Pericardium fibroblast (primary cell): ENCODE data around the gene PAPSS2. TPM values are rescaled to one million over a fixed set of nuclear protein-coding genes. Genes with fewer than 3 reads are reported as not detected.

Source experiments
- total RNA-seq: library from RNA; depleted of rRNA; stranded (reverse); fragments of >200 nt; gene quantifications from 2 replicates; pipeline ENCODE4 v1.2.3, GENCODE V29; 2015

PAPSS2 gene
- total RNA-seq, result 44.3 and 124 TPM in 2 replicates

GRCh38 chr10:87659571-87660483 lies at the start of gene PAPSS2:
Gene PAPSS2 (plus strand): TSS chr10:87659878. CDS start chr10:87659982, 104 bp downstream.

Other genes with a start within 250 kb of the PAPSS2 start
- 33.0 and 35.6 TPM in 2 replicates for gene MINPP1, start 155.0 kb upstream of the PAPSS2 start, total RNA-seq
- gene ATAD1, start 158.3 kb downstream of the PAPSS2 start, total RNA-seq, result 25.8 and 30.3 TPM in 2 replicates
- 0.23 and 0.43 TPM in 2 replicates for gene KLLN, start 203.7 kb downstream of the PAPSS2 start, total RNA-seq
- gene PTEN, start 203.7 kb downstream of the PAPSS2 start, total RNA-seq, result 68.8 and 82.0 TPM in 2 replicates